SK-N-SH treated with all-trans-retinoic acid at 6 μM for 48 hours (cell line): ENCODE results near the gene PDLIM7.

ENCODE experiments used
- ARNTL ChIP-seq: fragments of 450-650 bp; formaldehyde crosslinking; IDR thresholded peaks from 2 replicates; pipeline ENCODE4 v1.5.0; 2020; ENCODE audit warnings: low read depth, mild to moderate bottlenecking, moderate library complexity, borderline replicate concordance
- PPARA ChIP-seq: fragments of 250-450 bp; sonication (Bioruptor Pico); IDR thresholded peaks from 2 replicates; pipeline ENCODE4 v1.5.0; 2020; ENCODE audit warnings: mild to moderate bottlenecking, borderline replicate concordance
- ZC3H10 ChIP-seq: fragments of 250-450 bp; sonication (Bioruptor Pico); IDR thresholded peaks from 2 replicates; pipeline ENCODE4 v1.5.1; 2021; ENCODE audit warnings: mild to moderate bottlenecking, moderate library complexity
- ZFP3 ChIP-seq: fragments of 250-450 bp; sonication (Bioruptor Pico); IDR thresholded peaks from 2 replicates; pipeline ENCODE4 v1.5.0; 2020; ENCODE audit warnings: mild to moderate bottlenecking, moderate library complexity
- ZFP30 ChIP-seq: fragments of 450-650 bp; formaldehyde crosslinking; IDR thresholded peaks from 2 replicates; pipeline ENCODE4 v1.5.0; 2022; ENCODE audit warnings: mild to moderate bottlenecking, moderate library complexity
- ZNF565 ChIP-seq: fragments of 450-650 bp; formaldehyde crosslinking; conservative IDR thresholded peaks from 2 replicates; pipeline ENCODE4 v1.5.0; 2020; ENCODE audit warnings: low read depth, mild to moderate bottlenecking, moderate library complexity
- TF ChIP-seq, protein P1 (sequence below): fragments of 250-450 bp; sonication (Bioruptor Pico); IDR thresholded peaks from 2 replicates; pipeline ENCODE4 v1.8.0; 2020; ENCODE audit warnings: mild to moderate bottlenecking, moderate library complexity, borderline replicate concordance
- TF ChIP-seq, protein P2 (sequence below): fragments of 250-450 bp; sonication (Bioruptor Pico); IDR thresholded peaks from 2 replicates; pipeline ENCODE4 v1.5.1; 2021; ENCODE audit warnings: mild to moderate bottlenecking, moderate library complexity
- TF ChIP-seq, protein P3 (sequence below): fragments of 250-450 bp; sonication (Bioruptor Pico); IDR thresholded peaks from 2 replicates; pipeline ENCODE4 v1.5.1; 2020; ENCODE audit warnings: low read depth, mild to moderate bottlenecking, moderate library complexity
- TF ChIP-seq, protein P4 (sequence below): fragments of 250-450 bp; sonication (Bioruptor Pico); IDR thresholded peaks from 2 replicates; pipeline ENCODE4 v1.5.0; 2020; ENCODE audit warnings: mild to moderate bottlenecking, moderate library complexity
- TF ChIP-seq, protein P5 (sequence below): fragments of 250-450 bp; sonication (Bioruptor Pico); IDR thresholded peaks from 2 replicates; pipeline ENCODE4 v1.8.0; 2021; ENCODE audit warnings: low read depth, mild to moderate bottlenecking, moderate library complexity, borderline replicate concordance

DNA sequence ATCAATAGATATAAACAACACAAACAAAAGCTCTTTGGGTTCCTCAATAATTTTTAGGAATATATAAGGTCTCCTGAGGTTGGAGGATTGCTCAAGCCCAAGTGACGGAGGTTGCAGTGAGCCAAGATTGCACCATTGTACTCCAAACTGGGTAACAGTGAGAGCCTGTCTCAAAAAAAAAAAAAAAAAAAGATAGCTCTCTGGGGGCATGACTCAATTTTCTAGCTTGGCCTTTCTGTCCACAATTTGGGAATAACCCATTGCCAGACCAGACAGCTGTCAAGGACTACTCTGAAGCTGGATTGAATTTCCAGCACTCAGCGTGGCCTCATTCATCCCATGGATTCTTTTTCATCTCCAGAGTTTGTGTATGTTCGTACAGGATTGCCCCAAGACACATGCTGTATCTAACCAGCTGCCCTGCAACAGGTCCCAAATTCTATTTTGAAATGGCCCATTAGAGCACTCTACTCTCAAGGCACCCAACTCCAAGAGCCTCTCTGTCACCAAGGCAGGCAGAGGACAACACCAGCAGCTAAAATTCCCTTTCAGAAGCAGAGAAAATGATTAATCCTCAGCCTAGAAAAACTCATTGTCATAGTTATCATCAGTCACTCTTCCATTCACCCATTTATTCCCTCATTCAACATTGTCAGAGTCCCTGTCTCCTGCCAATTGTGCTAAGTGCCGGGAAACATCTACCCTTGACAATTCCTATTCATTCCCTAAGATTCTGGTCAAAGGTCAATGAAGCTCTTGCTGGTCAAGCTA lies 48.3 kb upstream of the PDLIM7 start:
- TF ChIP-seq, protein P1, sequence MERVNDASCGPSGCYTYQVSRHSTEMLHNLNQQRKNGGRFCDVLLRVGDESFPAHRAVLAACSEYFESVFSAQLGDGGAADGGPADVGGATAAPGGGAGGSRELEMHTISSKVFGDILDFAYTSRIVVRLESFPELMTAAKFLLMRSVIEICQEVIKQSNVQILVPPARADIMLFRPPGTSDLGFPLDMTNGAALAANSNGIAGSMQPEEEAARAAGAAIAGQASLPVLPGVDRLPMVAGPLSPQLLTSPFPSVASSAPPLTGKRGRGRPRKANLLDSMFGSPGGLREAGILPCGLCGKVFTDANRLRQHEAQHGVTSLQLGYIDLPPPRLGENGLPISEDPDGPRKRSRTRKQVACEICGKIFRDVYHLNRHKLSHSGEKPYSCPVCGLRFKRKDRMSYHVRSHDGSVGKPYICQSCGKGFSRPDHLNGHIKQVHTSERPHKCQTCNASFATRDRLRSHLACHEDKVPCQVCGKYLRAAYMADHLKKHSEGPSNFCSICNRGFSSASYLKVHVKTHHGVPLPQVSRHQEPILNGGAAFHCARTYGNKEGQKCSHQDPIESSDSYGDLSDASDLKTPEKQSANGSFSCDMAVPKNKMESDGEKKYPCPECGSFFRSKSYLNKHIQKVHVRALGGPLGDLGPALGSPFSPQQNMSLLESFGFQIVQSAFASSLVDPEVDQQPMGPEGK (CRISPR knock-in tag), result no peak
- TF ChIP-seq, protein P2, sequence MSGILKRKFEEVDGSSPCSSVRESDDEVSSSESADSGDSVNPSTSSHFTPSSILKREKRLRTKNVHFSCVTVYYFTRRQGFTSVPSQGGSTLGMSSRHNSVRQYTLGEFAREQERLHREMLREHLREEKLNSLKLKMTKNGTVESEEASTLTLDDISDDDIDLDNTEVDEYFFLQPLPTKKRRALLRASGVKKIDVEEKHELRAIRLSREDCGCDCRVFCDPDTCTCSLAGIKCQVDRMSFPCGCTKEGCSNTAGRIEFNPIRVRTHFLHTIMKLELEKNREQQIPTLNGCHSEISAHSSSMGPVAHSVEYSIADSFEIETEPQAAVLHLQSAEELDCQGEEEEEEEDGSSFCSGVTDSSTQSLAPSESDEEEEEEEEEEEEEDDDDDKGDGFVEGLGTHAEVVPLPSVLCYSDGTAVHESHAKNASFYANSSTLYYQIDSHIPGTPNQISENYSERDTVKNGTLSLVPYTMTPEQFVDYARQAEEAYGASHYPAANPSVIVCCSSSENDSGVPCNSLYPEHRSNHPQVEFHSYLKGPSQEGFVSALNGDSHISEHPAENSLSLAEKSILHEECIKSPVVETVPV (CRISPR knock-in tag), result no peak
- TF ChIP-seq PPARA (no peak), ZFP30 (CRISPR knock-in tag) (no peak), ZFP3 (CRISPR knock-in tag) (no peak), ZC3H10 (no peak), ZNF565 (no peak), ARNTL (CRISPR knock-in tag) (no peak)
- TF ChIP-seq, protein P3, sequence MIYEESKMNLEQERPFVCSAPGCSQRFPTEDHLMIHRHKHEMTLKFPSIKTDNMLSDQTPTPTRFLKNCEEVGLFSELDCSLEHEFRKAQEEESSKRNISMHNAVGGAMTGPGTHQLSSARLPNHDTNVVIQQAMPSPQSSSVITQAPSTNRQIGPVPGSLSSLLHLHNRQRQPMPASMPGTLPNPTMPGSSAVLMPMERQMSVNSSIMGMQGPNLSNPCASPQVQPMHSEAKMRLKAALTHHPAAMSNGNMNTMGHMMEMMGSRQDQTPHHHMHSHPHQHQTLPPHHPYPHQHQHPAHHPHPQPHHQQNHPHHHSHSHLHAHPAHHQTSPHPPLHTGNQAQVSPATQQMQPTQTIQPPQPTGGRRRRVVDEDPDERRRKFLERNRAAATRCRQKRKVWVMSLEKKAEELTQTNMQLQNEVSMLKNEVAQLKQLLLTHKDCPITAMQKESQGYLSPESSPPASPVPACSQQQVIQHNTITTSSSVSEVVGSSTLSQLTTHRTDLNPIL (CRISPR knock-in tag), result no peak
- TF ChIP-seq, protein P4, sequence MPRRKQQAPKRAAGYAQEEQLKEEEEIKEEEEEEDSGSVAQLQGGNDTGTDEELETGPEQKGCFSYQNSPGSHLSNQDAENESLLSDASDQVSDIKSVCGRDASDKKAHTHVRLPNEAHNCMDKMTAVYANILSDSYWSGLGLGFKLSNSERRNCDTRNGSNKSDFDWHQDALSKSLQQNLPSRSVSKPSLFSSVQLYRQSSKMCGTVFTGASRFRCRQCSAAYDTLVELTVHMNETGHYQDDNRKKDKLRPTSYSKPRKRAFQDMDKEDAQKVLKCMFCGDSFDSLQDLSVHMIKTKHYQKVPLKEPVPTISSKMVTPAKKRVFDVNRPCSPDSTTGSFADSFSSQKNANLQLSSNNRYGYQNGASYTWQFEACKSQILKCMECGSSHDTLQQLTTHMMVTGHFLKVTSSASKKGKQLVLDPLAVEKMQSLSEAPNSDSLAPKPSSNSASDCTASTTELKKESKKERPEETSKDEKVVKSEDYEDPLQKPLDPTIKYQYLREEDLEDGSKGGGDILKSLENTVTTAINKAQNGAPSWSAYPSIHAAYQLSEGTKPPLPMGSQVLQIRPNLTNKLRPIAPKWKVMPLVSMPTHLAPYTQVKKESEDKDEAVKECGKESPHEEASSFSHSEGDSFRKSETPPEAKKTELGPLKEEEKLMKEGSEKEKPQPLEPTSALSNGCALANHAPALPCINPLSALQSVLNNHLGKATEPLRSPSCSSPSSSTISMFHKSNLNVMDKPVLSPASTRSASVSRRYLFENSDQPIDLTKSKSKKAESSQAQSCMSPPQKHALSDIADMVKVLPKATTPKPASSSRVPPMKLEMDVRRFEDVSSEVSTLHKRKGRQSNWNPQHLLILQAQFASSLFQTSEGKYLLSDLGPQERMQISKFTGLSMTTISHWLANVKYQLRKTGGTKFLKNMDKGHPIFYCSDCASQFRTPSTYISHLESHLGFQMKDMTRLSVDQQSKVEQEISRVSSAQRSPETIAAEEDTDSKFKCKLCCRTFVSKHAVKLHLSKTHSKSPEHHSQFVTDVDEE (CRISPR knock-in tag), result no peak
- TF ChIP-seq, protein P5, sequence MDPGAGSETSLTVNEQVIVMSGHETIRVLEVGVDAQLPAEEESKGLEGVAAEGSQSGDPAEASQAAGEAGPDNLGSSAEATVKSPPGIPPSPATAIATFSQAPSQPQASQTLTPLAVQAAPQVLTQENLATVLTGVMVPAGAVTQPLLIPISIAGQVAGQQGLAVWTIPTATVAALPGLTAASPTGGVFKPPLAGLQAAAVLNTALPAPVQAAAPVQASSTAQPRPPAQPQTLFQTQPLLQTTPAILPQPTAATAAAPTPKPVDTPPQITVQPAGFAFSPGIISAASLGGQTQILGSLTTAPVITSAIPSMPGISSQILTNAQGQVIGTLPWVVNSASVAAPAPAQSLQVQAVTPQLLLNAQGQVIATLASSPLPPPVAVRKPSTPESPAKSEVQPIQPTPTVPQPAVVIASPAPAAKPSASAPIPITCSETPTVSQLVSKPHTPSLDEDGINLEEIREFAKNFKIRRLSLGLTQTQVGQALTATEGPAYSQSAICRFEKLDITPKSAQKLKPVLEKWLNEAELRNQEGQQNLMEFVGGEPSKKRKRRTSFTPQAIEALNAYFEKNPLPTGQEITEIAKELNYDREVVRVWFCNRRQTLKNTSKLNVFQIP, result no peak
